NCI-H524 treated with DMSO at 0.1 percent for 48 hours (cell line): ENCODE results near the gene RAB4A.

ENCODE experiments used
- DNase-seq: peaks from one replicate; lab custom pipeline; 2025; lab: John Stamatoyannopoulos, UW

Gene RAB4A

GRCh38 chr1:229244091-229244490 lies 26.8 kb upstream of the RAB4A start:
- no peak for DNase-seq

DNA sequence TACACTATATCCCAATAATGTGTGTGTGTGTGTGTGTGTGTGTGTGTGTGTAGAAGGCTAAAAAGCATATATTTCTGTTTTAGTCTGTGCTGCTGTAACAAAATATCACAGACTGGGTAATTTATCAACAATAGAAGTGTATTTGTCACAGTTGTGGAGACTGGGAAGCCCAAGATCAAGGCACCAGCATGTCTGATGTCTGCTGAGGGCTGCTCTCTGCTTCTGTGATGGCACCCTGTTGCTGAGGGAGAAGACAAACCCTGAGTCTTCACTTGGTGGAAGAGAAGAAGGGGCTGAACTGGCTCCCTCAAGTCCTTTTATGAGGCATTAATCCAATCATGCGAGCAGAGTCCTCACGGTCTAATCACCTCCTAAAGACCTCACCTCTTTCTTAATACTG lies 23.0 kb upstream of the RAB4A start:
- no peak for DNase-seq

DNA sequence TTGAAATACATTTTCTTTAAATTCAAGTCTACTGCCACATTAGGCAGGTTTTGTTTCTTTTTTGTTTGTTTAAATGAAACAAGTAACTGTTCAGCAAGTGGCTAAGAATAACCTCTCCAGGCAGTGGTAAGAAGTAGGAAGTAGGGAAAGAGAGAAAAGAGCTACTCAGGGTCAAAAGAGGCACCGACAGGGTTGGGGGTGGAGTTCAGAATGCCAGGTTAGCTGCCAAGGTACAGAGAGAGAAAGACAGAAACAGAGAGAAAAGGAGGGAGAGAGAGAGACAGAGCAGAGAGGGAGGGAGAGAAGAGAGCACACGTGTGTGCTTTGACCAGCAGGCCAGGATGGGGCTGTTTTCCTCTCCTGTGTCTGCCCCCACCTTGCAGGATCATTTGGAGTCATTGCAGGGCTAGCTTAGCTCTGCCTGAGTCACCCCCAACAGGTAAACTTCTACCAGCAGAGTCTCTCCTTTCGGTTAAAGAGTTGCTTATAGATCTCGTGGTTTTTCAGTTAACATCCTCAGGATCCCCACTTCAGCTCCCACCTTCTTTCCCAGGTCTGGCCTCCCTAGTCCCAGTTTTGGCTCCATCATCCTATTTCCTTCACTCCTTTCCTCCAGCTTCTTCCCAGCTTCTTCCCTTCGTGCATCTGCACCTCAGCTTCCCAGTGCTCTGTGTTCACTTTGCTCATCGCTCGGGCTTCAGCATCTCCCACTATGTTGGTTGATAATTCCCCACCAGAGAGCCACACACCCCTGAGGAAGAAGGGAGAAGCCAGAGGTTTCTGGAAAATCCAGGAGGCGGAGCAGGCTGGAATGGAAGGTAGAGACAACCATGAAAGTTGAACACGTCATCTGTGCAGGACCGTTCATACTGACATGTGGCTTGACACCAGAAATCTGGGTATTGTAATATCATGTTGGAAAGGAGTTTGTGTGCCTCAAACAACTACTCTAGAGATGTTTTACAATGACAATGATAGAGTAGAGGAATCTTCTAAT lies 21.8 kb upstream of the RAB4A start:
- DNase-seq, result no peak

GRCh38 chr1:229249854-229250644 lies 20.9 kb upstream of the RAB4A start:
- no peak for DNase-seq

GRCh38 chr1:229251185-229251584 lies 19.7 kb upstream of the RAB4A start:
- no peak for DNase-seq

GRCh38 chr1:229252228-229252984 lies 18.5 kb upstream of the RAB4A start:
- DNase-seq, result no peak

DNA sequence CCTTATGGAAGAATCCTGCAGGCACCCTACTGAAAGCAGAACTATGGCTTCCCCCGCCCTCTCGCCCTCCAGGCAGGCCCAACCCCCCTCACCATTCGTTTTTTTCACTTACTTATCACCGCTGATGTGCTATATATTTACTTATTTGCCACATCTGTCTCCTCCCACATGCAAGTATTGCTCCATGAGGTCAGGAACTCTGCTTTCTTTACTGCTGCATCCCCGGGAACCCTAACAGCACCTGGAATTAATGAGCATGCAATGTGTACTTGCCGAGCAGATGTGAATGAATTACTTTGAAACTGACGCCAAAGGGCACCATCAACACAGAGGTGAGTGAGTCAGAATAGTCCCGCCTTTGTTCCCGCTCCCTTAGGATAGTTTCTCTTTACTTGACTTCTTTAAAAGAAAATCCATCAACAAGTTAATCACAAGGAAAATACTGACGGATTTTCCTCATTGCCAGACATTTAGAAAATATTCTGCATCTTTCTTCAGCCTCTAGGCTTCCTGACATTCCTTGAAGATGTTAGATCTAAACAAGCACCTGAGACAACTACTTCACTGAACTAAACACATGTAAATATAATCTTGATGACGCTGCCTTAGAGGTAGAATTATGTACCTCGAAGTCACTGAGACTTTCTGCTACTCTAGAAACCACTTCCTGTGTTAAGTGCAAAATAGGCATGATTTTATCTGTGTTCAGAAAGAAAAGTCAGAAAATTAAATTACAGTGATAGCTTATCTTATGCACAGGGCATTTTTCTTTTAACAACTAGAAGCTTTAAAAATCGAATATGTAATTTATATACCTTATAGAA lies 17.5 kb upstream of the RAB4A start:
- no peak for DNase-seq

DNA sequence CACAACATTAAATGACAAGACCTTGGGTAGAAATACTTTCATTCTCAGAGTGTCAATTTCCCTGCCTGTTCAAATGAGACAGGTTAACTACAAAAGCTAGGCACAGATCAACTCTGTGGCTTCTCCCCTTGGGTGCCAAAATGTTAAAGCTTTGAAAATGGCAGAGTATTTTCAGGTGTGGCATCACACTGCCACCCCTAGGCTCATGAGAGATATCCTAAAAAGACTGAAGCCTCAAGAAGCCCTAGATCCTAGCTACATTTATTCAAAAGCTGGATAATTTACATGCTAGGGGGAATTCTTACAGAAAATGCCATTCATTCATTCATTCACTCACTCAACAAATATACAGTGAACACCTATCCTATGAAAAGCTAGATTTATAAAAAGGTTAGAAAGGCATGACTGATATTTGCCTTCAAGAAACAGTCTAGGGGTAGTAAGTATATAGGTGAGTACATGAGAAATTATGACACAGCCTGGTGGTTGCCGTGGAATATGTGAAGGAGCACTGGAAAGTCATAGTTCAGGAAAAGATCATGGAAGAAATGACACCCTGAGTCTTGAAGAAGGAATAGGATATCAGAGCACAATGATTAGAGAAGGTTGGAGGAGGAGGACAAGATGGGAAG lies 15.9 kb upstream of the RAB4A start:
- no peak for DNase-seq

GRCh38 chr1:229258031-229258756 lies 12.7 kb upstream of the RAB4A start:
- DNase-seq, result no peak

- DNase-seq, result no peak
Measured at GRCh38 chr1:229258757-229259060, 12.2 kb upstream of the RAB4A start.

DNA sequence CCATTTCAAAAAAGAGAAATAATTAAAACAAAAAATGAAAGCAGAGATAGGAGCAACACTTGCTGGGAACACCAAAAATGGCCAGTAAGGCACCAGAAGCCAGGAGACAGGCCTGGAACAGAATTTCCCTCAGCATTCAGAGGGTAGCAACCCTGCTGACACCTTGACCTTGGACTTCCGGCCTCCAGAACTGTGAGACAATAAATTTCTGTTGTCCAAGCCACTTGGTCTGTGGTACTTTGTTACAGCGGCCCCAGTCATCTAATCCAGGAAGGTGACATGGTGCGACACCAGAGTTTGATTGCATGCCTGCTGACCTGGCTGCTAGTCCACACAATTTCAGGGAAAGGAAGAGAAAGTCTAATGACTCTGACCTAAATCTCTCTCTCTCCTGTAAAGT lies 10.6 kb upstream of the RAB4A start:
- DNase-seq, result no peak

DNA sequence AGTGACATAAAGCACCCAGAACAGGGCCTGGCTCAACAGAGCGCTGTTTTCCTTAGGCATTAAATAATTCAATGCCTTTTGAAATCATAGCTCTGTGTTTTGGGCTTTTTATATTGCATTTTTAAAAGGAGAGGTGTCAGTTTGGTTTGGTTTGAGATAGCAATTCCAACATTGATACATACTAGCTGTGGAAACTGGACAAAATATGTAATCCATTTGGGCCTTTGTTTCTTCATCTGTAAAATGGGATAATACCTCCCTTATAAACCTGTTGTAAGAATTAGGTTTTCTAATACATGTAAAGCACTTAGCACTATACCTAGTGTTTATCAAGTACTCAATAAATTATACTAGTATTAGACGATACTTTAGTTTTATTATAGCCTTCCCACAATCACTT lies 8.7 kb upstream of the RAB4A start:
- no peak for DNase-seq

- DNase-seq, result no peak
Measured at GRCh38 chr1:229263254-229263653, 7.7 kb upstream of the RAB4A start.

DNA sequence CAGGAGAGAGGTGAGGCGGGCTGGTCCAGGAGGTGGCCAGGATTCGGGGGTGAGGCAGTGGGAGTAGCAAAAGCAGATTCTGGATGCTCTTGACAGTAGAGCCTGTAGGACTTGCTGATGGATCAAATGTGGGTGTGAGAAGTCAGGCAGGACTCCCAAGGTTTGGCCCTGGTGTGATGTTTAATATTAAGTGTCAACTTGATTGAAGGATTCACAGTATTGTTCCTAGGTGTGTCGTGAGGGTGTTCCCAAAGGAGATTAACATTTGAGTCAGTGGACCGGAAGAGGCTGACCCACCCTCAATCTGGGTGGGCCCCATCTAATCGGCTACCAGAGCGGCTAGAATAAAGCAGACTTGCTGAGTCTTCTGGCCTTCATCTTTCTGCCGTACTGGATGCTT lies 6.8 kb upstream of the RAB4A start:
- no peak for DNase-seq

- no peak for DNase-seq
Measured at GRCh38 chr1:229264487-229264886, 6.4 kb upstream of the RAB4A start.

- DNase-seq, result no peak
Measured at GRCh38 chr1:229266274-229266673, 4.6 kb upstream of the RAB4A start.

DNA sequence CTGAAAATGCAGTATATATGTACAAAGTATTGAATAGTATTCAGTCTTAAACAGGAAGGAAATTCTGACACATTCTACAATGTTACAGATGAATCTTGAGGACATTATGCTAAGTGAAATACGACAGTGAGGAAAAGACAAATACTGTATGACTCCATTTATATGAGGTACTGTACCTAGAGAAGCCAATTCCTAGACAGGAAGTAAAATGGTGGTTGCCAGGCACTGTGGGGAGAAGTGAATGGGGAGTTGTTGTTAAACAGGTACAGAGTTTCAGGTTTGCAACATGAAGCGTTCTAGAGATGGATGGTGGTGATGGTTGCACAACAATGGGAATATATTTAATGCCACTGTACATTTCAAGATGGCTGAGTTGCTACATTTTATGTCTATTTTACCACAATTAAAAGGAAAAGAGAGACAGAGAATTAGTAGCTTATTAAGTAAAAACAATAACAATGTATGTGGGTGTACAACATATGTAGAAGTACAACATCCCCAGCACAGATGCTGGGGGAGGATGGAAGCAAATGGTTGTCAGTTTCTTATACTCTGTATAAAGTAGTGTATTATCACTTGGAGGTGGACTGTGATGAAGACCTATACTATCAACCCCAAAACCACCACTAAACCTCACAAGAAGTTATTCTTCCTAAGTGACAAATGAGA lies 3.9 kb upstream of the RAB4A start:
- DNase-seq, result no peak

DNA sequence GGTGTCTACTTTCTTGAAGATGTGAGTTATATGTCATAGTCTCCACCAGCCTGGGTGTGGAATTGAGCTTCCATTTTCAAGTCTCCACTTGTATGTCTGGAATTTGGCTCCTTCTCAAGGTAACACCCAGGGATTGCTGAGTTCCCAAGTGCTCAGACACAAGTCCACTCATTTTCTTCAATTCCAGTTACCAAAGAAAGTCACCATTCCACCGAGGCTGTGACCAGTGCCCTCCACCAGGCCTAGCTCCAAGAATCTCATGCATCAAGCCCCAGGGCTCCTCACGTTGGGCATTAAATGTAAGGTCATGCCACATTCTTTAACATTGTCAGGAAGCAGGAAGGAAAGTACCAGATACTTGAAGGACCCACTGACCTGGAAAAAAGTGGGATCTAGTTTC lies 2.4 kb upstream of the RAB4A start:
- DNase-seq, result no peak

DNA sequence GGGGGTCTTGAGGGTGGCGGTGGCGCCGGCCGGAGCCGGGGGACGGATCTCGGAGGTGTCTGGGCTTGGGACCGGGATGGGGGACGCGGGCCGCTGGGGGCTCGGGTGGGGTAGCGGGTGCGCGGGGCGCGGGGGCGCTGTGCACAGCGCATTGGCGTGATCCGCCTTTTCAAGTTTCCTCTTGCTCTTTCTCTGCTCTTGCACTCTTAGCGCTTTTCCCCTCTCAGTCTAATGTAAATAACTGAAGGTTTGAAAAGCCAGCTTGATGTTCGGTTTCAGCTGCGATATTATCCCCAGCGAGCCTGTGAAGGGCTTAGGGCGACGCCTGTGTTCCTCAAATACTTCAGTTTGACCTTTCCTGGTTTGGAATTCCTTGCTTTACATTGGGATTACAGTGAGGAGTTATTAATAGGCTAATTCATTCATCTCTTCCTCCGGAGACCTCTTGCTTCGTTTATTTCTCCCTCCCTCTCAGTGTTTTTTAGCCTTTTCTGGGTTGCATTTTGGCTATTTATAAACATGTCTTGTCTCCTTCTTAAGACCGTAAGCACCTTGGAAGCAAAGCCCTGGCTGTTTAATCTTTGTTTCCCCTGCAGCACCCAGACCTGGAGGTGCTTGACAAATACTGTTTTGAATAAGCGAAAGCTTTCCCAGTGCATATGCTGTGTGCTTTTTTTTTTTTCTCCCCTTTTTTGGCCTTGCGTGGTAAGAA lies 693 bp downstream of the RAB4A start:
- no peak for DNase-seq
